Measurements from ENCODE around the gene RNF213. TPM values are rescaled to one million over a fixed set of nuclear protein-coding genes. Genes with fewer than 3 reads are reported as not detected.

The RNF213 gene
- total RNA-seq, 1 experiment from 2014 or later: 44.5 TPM

GRCh38 chr17:80330276-80330675, 69.6 kb downstream of the RNF213 start:
- no peaks in the 10 kb centered on the region for H3K79me2 ChIP-seq (ENCODE audit: insufficient read depth, low read length)
- no peaks in the 10 kb centered on the region for H3K9me2 ChIP-seq (ENCODE audit: insufficient read depth)
- no peak overlapping the region for H3K4me3 ChIP-seq (replicated peaks in 1 of 2; ENCODE audit: low read depth in 1 of 2, low read length in 2 of 2)
- no peaks in the 10 kb centered on the region for H4K20me1 ChIP-seq (ENCODE audit: insufficient read depth)
- no TSS peak for BruUV-seq (replicated peaks)
- POLR2A ChIA-PET: no interaction called here
- RAD21 ChIA-PET (ENCODE audit: low non-redundant PET in 1 of 2, low total read pairs in 2 of 2, uncharacterized antibody in 2 of 2, unreplicated experiment in 2 of 2): no interaction called here
- intact Hi-C loops (cut with micrococcal nuclease): no loop called here
- H3K36me3 ChIP-seq (ENCODE audit: control insufficient read depth in 1 of 2, insufficient read depth in 2 of 2, low read length in 2 of 2): peaks cover 7 to 14% of the 10 kb centered on the region in 2 experiments; a peak in 3 of 4 replicates
- H3K9me3 ChIP-seq (ENCODE audit: control insufficient read depth in 1 of 2, insufficient read depth in 1 of 2, low read depth in 1 of 2, low read length in 2 of 2): no peaks in the 10 kb centered on the region
- no peak for DNase-seq (ENCODE audit: low read depth, low spot score)
- CTCF ChIA-PET: no interaction called here
- H2AFZ ChIP-seq (ENCODE audit: low read depth, low read length, poor library complexity, severe bottlenecking): no peak overlapping the region
- no peaks in the 10 kb centered on the region for H3K27me3 ChIP-seq (ENCODE audit: insufficient read depth, low read length)
- H3K9ac ChIP-seq (ENCODE audit: low read length): no peak overlapping the region
- no peaks in the 10 kb centered on the region for H3K4me1 ChIP-seq (ENCODE audit: control insufficient read depth in 1 of 2, insufficient read depth in 2 of 2, low read length in 2 of 2)
- H3K4me2 ChIP-seq (ENCODE audit: low read length): no peak overlapping the region
- no peak for TF ChIP-seq POLR2AphosphoS5 (IDR thresholded peaks at IDR 0.05; ENCODE audit: low read depth, low read length)
- no peak for TF ChIP-seq CBX3 (IDR thresholded peaks at IDR 0.05; ENCODE audit: low read depth)
- no peak for TF ChIP-seq ZBTB33 (IDR thresholded peaks at IDR 0.05; ENCODE audit: extremely low read depth, insufficient replicate concordance, low read length)
- TF ChIP-seq TCF7L2 (IDR thresholded peaks at IDR 0.05; ENCODE audit: borderline replicate concordance, extremely low read depth, insufficient read depth, insufficient read length): no peak
- TF ChIP-seq RAD21 (IDR thresholded peaks at IDR 0.05; ENCODE audit: low read depth): no peak
- TF ChIP-seq SIN3A (IDR thresholded peaks at IDR 0.05; ENCODE audit: low read depth): no peak
- no peak for TF ChIP-seq CTCF (IDR thresholded peaks at IDR 0.05 in 2 of 3, conservative IDR thresholded peaks at IDR 0.05 in 1 of 3; ENCODE audit: borderline replicate concordance in 1 of 3, insufficient read depth in 1 of 3, low read depth in 2 of 3, low read length in 2 of 3)
- no peak for TF ChIP-seq CEBPB (IDR thresholded peaks at IDR 0.05; ENCODE audit: low read depth)
- TF ChIP-seq EZH2phosphoT487 (IDR thresholded peaks at IDR 0.05; ENCODE audit: borderline replicate concordance): no peak
- TF ChIP-seq REST (IDR thresholded peaks at IDR 0.05; ENCODE audit: low read depth): no peak
- no peak for TF ChIP-seq POLR2A (IDR thresholded peaks at IDR 0.05; ENCODE audit: borderline replicate concordance, extremely low read depth, insufficient read depth, insufficient read length)
- TF ChIP-seq ELF1 (IDR thresholded peaks at IDR 0.05; ENCODE audit: borderline replicate concordance, low read depth): no peak
- no peak for TF ChIP-seq ATF3 (IDR thresholded peaks at IDR 0.05)
- TF ChIP-seq ZFX (IDR thresholded peaks at IDR 0.05): no peak
- no peak for TF ChIP-seq YY1 (IDR thresholded peaks at IDR 0.05; ENCODE audit: extremely low read depth, insufficient replicate concordance, low read depth, low read length)
- no peak for TF ChIP-seq EZH2 (IDR thresholded peaks at IDR 0.05)
- no peak for TF ChIP-seq ZNF274 (IDR thresholded peaks at IDR 0.05; ENCODE audit: low read depth, low read length)
- no peak overlapping the region for H3K27ac ChIP-seq (ENCODE audit: low read depth, low read length)
- no peak for ATAC-seq
